VCaP (cell line): ENCODE measurements around the gene MX2.

Experiments used
- H3K27ac ChIP-seq: fragments of 450-650 bp; 2 replicates; pipeline ENCODE4 v1.5.1; 2017
- CTCF ChIP-seq: fragments of 450-650 bp; conservative IDR thresholded peaks from 2 replicates; pipeline ENCODE4 v1.5.1; 2017; ENCODE audit warnings: mild to moderate bottlenecking, moderate library complexity

Gene MX2

GRCh38 chr21:41442481-41443186, 80.8 kb downstream of the MX2 start:
- H3K27ac ChIP-seq: no peak overlapping the region
- no peak for TF ChIP-seq CTCF

- TF ChIP-seq CTCF: no peak
- no peak overlapping the region for H3K27ac ChIP-seq
Measured at GRCh38 chr21:41443562-41443961, 81.7 kb downstream of the MX2 start.

- TF ChIP-seq CTCF: no peak
- H3K27ac ChIP-seq: no peak overlapping the region
Measured at GRCh38 chr21:41444703-41445464, 83.1 kb downstream of the MX2 start.

- no peak for TF ChIP-seq CTCF
- H3K27ac ChIP-seq: no peak overlapping the region
Measured at GRCh38 chr21:41445465-41445862, 83.6 kb downstream of the MX2 start.

GRCh38 chr21:41446586-41446985, 84.8 kb downstream of the MX2 start:
- H3K27ac ChIP-seq: no peak overlapping the region
- no peak for TF ChIP-seq CTCF

GRCh38 chr21:41447356-41447755, 85.5 kb downstream of the MX2 start:
- H3K27ac ChIP-seq: no peak overlapping the region
- no peak for TF ChIP-seq CTCF

- no peak for TF ChIP-seq CTCF
- no peak overlapping the region for H3K27ac ChIP-seq
Measured at GRCh38 chr21:41449613-41450012, 87.8 kb downstream of the MX2 start.
